AG09309 (cell line): ENCODE data around the gene SSUH2.

Source experiments
- DNase-seq: peaks from one replicate; pipeline ENCODE4 v3.0.0-alpha.2; 2010; ENCODE audit warnings: low read depth
- H3K4me3 ChIP-seq: 2 replicates; pipeline ENCODE4 v1.5.1; 2011; ENCODE audit warnings: mild to moderate bottlenecking, low read depth, low read length, moderate library complexity; ENCODE audit not compliant: control insufficient read depth
- CTCF ChIP-seq: IDR thresholded peaks from 2 replicates; pipeline ENCODE4 v1.5.1; 2011; ENCODE audit warnings: mild to moderate bottlenecking, low read depth, low read length, inconsistent platforms; ENCODE audit not compliant: insufficient read depth, control insufficient read depth; ENCODE audit errors: missing control alignments

SSUH2 gene

GRCh38 chr3:8635125-8635524 is 9.5 kb downstream of the SSUH2 start:
- DNase-seq: no peak
- TF ChIP-seq CTCF: no peak
- H3K4me3 ChIP-seq: no peak overlapping the region

DNA sequence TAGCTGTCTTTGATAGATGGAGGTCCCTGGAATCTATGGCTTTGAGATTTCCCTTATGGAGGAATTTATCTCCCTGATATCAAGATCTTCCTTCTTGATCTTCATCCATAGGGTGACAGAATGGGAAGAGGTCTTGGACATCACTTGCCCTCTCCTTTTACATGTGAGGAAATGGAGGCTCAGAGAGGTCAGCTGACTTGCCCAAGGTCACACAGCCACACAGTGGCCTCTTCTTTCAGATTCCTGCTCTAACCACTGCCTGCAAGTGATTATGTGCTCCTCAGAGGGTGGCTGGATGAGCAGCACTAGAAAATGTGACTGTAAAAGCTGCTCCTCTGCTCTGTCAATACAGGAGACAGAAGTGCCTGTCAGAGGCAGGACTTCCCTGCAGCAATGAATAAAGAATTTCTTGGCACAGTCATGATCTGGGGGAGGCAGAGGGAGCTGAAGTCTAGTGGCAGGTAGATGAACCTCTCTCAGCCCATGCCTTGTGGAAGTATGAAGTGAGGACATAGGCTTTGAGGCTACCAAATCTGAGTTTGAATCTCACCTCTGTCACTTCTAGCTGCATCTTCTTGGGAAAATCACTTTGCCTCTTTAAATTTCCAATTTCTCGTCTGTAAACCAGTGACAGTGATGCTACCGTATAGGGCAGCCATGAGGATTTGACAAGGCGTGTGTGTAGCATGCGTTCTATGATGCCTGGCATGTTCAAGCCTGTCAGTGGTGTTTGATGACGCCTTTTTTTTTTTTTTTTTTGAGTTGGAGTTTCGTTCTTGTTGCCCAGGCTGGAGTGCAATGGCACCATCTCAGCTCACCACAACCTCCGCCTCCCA is 12.0 kb downstream of the SSUH2 start:
- TF ChIP-seq CTCF: no peak
- no peak overlapping the region for H3K4me3 ChIP-seq
- no peak for DNase-seq

- no peak for DNase-seq
- H3K4me3 ChIP-seq: no peak overlapping the region
- no peak for TF ChIP-seq CTCF
Observed at GRCh38 chr3:8631661-8632060, 12.9 kb downstream of the SSUH2 start.

DNA sequence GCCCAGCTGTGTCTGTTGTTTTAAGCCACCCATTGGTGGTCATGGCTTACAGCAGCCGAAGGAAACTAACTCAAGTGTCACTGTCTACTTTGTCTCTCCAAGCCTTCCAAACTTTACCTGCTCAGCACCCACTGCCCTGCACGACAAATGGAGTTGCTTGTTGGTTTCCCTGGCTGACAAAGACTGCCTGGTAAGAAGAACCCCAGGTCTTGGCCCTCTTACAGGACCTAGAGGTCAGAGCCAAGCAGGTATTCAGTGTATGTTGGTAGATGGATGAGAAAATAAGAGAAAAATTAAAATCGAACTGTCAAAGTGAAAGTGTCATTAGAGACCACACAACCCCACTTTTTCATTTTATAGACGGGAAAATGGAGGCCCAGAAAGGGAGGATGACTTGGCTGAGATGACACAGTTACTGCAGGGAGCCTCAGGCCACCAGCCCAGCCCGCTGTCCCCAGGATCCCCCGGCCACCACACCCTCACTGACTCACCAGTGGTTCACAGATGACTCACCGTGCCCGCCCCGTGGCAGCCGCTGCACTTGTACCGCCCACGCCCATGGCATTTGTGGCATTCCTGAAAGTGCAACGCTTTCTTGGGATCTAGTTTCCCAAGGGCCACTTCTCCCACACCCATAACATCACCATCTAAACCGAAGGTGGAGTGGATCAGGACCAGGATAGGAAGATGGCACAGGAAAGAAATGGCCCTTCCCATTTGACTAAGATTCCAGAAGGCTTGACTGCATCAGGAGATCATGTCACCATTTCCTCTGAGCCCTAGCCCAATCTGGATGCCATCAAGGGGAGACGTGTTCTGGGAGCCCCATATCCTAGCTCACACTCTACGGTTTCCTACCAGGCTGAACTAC is 15.2 kb downstream of the SSUH2 start:
- no peak for TF ChIP-seq CTCF
- no peak overlapping the region for H3K4me3 ChIP-seq
- peak; percentile 55 for DNase-seq

DNA sequence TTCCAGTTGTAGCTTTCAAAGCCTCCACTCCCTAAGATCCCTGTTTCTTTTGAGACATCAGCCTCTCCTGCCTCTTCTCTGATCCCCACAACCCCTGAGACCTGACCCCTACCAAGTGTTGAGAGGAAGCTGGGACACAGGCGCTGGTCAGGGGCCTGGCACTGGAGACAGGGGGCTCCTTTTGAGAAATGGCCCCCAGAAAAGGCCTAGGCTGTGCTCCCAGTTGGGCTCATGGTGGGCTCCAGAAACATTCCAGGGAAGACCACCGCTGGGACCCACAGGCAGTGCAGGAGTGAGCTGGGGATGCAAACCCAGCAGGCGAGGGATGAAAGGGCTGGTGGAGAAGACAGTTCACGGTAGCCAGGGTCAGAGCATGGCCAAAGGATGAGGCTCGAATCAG is 16.6 kb downstream of the SSUH2 start:
- no peak overlapping the region for H3K4me3 ChIP-seq
- DNase-seq: no peak
- TF ChIP-seq CTCF: no peak

GRCh38 chr3:8627201-8627940 is 17.2 kb downstream of the SSUH2 start:
- no peak for DNase-seq
- TF ChIP-seq CTCF: no peak
- no peak overlapping the region for H3K4me3 ChIP-seq
